ENCODE measurements around the gene PRPF6.

PRPF6 gene

GRCh38 chr20:63935447-63935846 is 45.5 kb upstream of the PRPF6 start:
- H3K4me3 ChIP-seq (ENCODE audit: low read depth, low read length) = no peak overlapping the region
- TF ChIP-seq CTCF (IDR thresholded peaks at IDR 0.05; ENCODE audit: borderline replicate concordance, insufficient read depth, low read depth, low read length) = no peak

- H3K4me3 ChIP-seq (ENCODE audit: low read depth, low read length) = no peak overlapping the region
- no peak for TF ChIP-seq CTCF (IDR thresholded peaks at IDR 0.05; ENCODE audit: borderline replicate concordance, insufficient read depth, low read depth, low read length)
These were observed 43.3 kb upstream of the PRPF6 start for GRCh38 chr20:63937596-63937995.

- TF ChIP-seq CTCF (IDR thresholded peaks at IDR 0.05; ENCODE audit: borderline replicate concordance, insufficient read depth, low read depth, low read length) = no peak
These were observed 41.6 kb upstream of the PRPF6 start for GRCh38 chr20:63939061-63939935.

GRCh38 chr20:63940071-63940471 is 40.9 kb upstream of the PRPF6 start:
- no peak overlapping the region for H3K4me3 ChIP-seq (ENCODE audit: low read depth, low read length)
- TF ChIP-seq CTCF (IDR thresholded peaks at IDR 0.05; ENCODE audit: borderline replicate concordance, insufficient read depth, low read depth, low read length) = no peak

More at GRCh38 chr20:63939061-63939935, 41.6 kb upstream of the PRPF6 start:
- H3K4me3 ChIP-seq (ENCODE audit: low read depth, low read length) = no peak overlapping the region

- no peak overlapping the region for H3K4me3 ChIP-seq (ENCODE audit: low read depth, low read length)
- no peak for TF ChIP-seq CTCF (IDR thresholded peaks at IDR 0.05; ENCODE audit: borderline replicate concordance, insufficient read depth, low read depth, low read length)
These were observed 40.3 kb upstream of the PRPF6 start for GRCh38 chr20:63940472-63941266.

GRCh38 chr20:63941282-63942081 is 39.5 kb upstream of the PRPF6 start:
- no peak for TF ChIP-seq CTCF (IDR thresholded peaks at IDR 0.05; ENCODE audit: borderline replicate concordance, insufficient read depth, low read depth, low read length)
- H3K4me3 ChIP-seq (ENCODE audit: low read depth, low read length) = no peak overlapping the region
